ENCODE results near the gene PALB2. TPM values are rescaled to one million over a fixed set of nuclear protein-coding genes. Genes with fewer than 3 reads are reported as not detected.

PALB2 gene
- total and polyA plus RNA-seq, 10 of the 15 experiments (the other 5 are each of a cell fraction or from before 2014, with no cell fraction given): 9.2 to 24.6 (median 17.6) TPM

- TF ChIP-seq, protein P1, sequence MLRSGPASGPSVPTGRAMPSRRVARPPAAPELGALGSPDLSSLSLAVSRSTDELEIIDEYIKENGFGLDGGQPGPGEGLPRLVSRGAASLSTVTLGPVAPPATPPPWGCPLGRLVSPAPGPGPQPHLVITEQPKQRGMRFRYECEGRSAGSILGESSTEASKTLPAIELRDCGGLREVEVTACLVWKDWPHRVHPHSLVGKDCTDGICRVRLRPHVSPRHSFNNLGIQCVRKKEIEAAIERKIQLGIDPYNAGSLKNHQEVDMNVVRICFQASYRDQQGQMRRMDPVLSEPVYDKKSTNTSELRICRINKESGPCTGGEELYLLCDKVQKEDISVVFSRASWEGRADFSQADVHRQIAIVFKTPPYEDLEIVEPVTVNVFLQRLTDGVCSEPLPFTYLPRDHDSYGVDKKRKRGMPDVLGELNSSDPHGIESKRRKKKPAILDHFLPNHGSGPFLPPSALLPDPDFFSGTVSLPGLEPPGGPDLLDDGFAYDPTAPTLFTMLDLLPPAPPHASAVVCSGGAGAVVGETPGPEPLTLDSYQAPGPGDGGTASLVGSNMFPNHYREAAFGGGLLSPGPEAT (IDR thresholded peaks at IDR 0.05; ENCODE audit: low read depth): peak; percentile 73
- TF ChIP-seq NBN (IDR thresholded peaks at IDR 0.05): no peak
- TF ChIP-seq CREB1 (IDR thresholded peaks at IDR 0.05; ENCODE audit: low read depth): peak; percentile 71
- peak; percentile 57 for TF ChIP-seq MEF2B (IDR thresholded peaks at IDR 0.05; ENCODE audit: partially characterized antibody, poor library complexity, severe bottlenecking)
- 0 out of 2 replicates have a peak, but pooled peaks have one; percentile 17 for TF ChIP-seq ZNF687 (IDR thresholded peaks at IDR 0.05)
- 0 out of 2 replicates have a peak, but pooled peaks have one; percentile 21 for TF ChIP-seq NRF1 (conservative IDR thresholded peaks at IDR 0.05; ENCODE audit: low read depth, low read length)
- peak; percentile 73; the same call in 1 of the 2 replicates for TF ChIP-seq CREM (IDR thresholded peaks at IDR 0.05; ENCODE audit: low read depth)
- 0 out of 4 replicates have a peak, but pooled peaks of 1 of the 2 experiments have one; percentile 2 for TF ChIP-seq SRF (IDR thresholded peaks at IDR 0.05; ENCODE audit: low read depth in 2 of 2, low read length in 2 of 2)
- peak; percentile 57; the same call in 1 of the 2 replicates for TF ChIP-seq EED (IDR thresholded peaks at IDR 0.05; ENCODE audit: low read depth)
- peak; percentile 51 for TF ChIP-seq RUNX3 (IDR thresholded peaks at IDR 0.05; ENCODE audit: low read length)
- no peak for TF ChIP-seq BRCA1 (IDR thresholded peaks at IDR 0.05; ENCODE audit: low read depth, low read length)
- peak; percentile 39 for TF ChIP-seq E2F8 (IDR thresholded peaks at IDR 0.05; ENCODE audit: low read depth, partially characterized antibody)
- TF ChIP-seq ELK1 (IDR thresholded peaks at IDR 0.05; ENCODE audit: low read depth, low read length): no peak
- TF ChIP-seq, protein P2, sequence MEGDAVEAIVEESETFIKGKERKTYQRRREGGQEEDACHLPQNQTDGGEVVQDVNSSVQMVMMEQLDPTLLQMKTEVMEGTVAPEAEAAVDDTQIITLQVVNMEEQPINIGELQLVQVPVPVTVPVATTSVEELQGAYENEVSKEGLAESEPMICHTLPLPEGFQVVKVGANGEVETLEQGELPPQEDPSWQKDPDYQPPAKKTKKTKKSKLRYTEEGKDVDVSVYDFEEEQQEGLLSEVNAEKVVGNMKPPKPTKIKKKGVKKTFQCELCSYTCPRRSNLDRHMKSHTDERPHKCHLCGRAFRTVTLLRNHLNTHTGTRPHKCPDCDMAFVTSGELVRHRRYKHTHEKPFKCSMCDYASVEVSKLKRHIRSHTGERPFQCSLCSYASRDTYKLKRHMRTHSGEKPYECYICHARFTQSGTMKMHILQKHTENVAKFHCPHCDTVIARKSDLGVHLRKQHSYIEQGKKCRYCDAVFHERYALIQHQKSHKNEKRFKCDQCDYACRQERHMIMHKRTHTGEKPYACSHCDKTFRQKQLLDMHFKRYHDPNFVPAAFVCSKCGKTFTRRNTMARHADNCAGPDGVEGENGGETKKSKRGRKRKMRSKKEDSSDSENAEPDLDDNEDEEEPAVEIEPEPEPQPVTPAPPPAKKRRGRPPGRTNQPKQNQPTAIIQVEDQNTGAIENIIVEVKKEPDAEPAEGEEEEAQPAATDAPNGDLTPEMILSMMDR (IDR thresholded peaks at IDR 0.05 in 2 of 3, conservative IDR thresholded peaks at IDR 0.05 in 1 of 3; ENCODE audit: control insufficient read depth in 2 of 3, extremely low read depth in 1 of 3, insufficient read depth in 1 of 3, low read depth in 3 of 3, low read length in 3 of 3): peak; percentile 30 to 41 (median 33); a peak in 4 of 6 replicates
- TF ChIP-seq MEF2A (IDR thresholded peaks at IDR 0.05; ENCODE audit: insufficient read depth, low read depth, low read length): 0 out of 2 replicates have a peak, but pooled peaks have one; percentile 19
- peak; percentile 92 for TF ChIP-seq MXI1 (IDR thresholded peaks at IDR 0.05; ENCODE audit: low read depth, low read length)
These were observed 37.5 kb upstream of the PALB2 start, which contains the start of gene PLK1 (continued) for GRCh38 chr16:23678430-23679273.
